CD4-positive, alpha-beta T cell treated with Interleukin-21 for 1 hour (primary cell): Measurements from ENCODE around the gene MESD.

Experiments used
- DNase-seq: peaks from one replicate; pipeline ENCODE4 v3.0.0-alpha.2; 2020

The MESD gene

GRCh38 chr15:81014446-81015093, 25.0 kb upstream of the MESD start:
- DNase-seq, result no peak

DNA sequence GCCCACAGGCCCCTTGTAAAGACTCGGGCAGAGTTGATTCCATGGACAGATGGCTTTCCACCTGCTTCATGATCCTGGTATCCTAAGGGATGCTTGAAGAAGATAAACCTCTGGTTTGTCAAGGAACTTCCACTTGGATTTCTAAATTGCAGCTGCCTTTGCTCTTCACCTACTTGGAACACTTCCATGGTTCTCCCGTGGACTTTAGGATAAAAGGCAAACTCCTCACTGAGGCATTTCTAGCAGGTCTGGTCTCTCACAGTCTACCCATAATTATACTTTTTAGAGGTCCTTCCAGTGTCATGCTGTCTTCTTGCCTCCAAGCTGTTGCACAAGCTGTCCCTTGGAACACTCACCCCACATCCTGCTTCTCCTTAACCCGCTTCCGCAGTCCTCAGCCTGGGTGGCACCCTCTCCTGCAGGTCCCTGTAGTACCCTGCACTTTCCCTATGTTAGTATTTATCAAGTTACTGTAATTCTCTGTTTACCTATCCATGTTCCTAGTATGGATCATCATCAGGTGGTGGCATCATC, 23.8 kb upstream of the MESD start:
- DNase-seq, result no peak

GRCh38 chr15:81012588-81012987, 23.0 kb upstream of the MESD start:
- no peak for DNase-seq

GRCh38 chr15:81011593-81011992, 22.0 kb upstream of the MESD start:
- DNase-seq, result no peak

GRCh38 chr15:81010086-81010485, 20.5 kb upstream of the MESD start:
- DNase-seq, result no peak

DNA sequence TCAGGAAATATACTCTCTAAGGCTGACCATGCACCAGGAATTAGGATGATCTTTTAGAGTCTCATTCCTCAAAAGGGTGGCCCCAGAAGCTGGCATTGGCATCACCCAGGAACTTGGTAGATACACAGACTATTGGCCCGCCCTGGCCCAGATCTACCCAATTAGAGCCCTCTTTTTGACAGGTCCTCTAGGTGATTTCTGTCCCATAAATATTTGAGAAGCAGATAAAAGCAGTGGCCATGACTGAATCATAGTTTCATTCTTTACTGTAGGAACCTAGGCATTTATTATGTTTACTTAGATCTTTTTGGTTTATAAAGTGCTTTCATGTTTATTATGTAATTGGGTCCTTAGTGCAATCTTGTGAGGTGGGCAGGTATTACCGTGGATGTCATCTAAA, 18.7 kb upstream of the MESD start:
- DNase-seq, result no peak

GRCh38 chr15:81007428-81008064, 17.9 kb upstream of the MESD start:
- DNase-seq, result no peak

DNA sequence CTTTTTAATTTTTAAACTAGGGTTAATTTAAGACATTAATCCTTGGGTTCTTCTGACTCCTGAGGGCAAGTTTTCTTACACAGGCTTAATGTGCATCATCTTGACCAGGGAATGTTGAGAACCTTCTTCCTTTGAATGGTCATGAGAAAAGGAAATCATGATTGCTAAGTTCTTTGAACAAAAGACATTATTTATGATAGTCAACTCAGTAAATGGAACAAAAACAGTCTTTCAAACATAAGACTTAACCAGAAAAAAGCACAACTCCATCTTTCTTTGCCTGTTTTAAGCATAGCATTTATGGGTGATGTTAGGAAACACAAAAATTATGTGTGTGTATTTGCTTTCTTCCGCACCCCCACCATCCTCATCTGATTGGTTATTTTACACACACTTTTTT, 16.5 kb upstream of the MESD start:
- no peak for DNase-seq

GRCh38 chr15:81003097-81003350, 13.4 kb upstream of the MESD start:
- no peak for DNase-seq

GRCh38 chr15:81002331-81003096, 12.9 kb upstream of the MESD start:
- DNase-seq, result no peak

- no peak for DNase-seq
Measured at GRCh38 chr15:81002009-81002330, 12.4 kb upstream of the MESD start.

DNA sequence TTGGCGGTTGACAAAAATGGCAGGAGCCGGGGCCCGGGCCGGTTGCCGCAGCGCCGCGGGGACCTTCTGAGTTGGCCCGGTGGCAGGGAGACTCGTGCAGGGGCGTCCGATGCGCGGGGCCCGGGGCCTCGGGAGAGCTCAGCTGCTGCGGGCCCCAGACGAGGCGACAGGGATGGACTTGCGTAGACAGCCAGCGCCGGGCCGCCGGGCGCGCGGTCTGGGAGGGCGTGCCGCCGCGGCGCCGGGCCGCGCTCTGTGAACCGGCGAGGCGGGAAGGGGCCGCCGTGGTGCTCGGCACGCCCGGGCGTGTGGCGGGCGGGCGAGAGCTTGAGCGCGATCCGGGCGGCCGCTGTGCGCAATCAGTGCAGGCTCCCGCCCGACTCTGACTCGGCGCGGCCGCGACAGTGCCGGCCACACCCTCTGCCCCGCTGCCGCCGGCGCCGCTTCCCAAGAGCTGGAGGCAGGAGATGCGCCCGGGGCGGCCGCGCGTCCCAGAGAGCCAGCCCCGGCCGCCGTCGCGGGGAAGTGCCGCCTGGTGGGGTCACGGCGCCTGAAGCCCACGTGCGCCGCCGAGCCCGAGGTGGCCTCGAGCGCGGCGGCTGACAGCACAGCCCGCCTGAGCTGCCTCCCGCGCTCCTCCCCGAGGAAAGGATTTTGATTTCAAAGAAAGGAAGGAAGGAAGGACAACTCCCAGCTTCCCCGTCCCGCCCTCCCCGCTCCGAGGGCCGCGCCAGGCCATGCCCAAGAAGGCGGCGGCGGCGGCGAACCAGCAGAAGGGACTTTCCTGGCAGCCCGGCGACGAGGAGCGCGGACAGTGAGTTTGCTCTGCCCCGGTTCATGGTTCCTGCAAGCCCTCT, 11.8 kb upstream of the MESD start:
- peak; percentile 63 for DNase-seq

- peak; percentile 88 for DNase-seq
Measured at GRCh38 chr15:81000624-81001151, 11.1 kb upstream of the MESD start, which contains the start of gene TLNRD1. Gene TLNRD1 (plus strand): TSS chr15:81000923. CDS start chr15:81002272, 1,349 bp downstream.

GRCh38 chr15:81000144-81000623, 10.6 kb upstream of the MESD start:
- no peak for DNase-seq

- DNase-seq, result peak; percentile 67
Measured at GRCh38 chr15:80999623-81000036, 10.0 kb upstream of the MESD start.

DNA sequence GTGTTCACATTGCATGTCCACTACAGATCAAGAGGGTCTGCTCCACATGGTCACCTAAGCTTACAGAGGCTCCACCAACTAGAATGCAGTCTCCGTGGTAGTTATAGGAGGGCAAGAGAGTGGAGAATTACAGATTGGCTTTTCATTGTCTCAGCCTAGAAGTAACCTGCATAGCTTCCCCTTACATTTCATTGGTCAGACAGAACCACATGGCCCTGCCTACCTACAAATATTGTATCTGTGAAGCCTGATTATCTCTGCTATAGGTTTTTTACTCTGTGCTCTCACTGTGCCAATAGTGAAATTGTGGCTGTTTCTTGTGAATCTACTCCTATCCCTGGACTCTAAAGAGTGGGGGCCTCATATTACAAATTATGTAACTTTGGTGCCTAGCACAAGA, 8.6 kb upstream of the MESD start:
- DNase-seq, result peak; percentile 26

DNA sequence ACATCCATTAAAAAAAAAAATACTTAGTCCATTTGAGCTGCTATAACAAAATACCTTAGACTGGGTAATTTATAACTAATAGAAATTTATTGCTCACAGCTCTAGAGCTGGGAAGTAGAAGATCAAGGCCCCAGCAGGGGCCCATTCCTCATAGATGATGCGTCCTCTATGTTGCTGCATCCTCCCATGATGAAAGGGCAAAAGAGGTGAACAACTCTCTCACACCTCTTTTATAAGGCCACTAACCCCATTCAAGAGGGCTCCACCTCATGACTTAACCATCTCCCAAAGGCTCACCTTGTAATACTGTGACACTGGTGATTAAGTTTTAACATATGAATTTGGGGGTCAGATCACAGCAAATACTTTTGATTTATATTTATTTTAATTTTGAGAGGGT, 8.1 kb upstream of the MESD start:
- no peak for DNase-seq

- peak; percentile 37 for DNase-seq
Measured at GRCh38 chr15:80996247-80996646, 6.6 kb upstream of the MESD start.

GRCh38 chr15:80992441-80992840, 2.8 kb upstream of the MESD start:
- no peak for DNase-seq

GRCh38 chr15:80992006-80992405, 2.4 kb upstream of the MESD start:
- DNase-seq, result no peak

GRCh38 chr15:80991421-80991820, 1.8 kb upstream of the MESD start:
- no peak for DNase-seq

GRCh38 chr15:80990955-80991354, 1.3 kb upstream of the MESD start:
- DNase-seq, result no peak

- DNase-seq, result no peak
Measured at GRCh38 chr15:80989081-80989517, 520 bp downstream of the MESD start.
